ENCODE measurements around the gene DVL3. TPM values are rescaled to one million over a fixed set of nuclear protein-coding genes. Genes with fewer than 3 reads are reported as not detected.
"Not testable (repeated sequence)": the region's sequence is repeated elsewhere in the genome, so short reads cannot be mapped to it uniquely, and the experiment has no call there.

DVL3 gene
- 28.8 and 45.6 TPM in 2 replicates for total RNA-seq (2014; rRNA removed; shearing (Covaris generic); ENCODE audit: low replicate concordance)

GRCh38 chr3:184154885-184155643 lies at the start of gene DVL3:
Gene DVL3 (plus strand): TSS chr3:184155377. CDS start chr3:184155636, 259 bp downstream.
- in situ Hi-C loops (cut with HindIII; ENCODE audit: low pct_unique_long_range_greater_than_20kb, low sequenced_read_pairs) = no loop called here
- DNase-seq (ENCODE audit: low read depth) = peak; percentile 70

DNA sequence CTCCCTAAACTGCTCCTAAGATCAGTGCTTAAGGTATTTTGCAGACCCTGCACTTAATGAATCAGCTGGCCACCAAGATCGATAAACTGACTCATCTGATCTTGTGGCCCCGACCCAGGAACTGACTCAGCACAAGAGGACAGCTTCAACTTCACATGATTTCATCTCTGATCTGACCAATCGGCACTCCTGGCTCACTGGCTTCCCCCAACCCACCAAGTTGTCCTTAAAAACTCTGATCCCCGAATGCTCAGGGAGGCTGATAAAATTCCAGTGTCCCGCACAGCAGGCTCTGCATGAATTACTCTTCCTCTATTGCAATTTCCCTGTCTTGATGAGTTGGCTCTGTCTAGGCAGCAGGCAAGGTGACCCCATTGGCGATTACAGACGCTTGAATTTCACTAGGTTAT lies 44.9 kb upstream of the DVL3 start:
- in situ Hi-C loops (cut with HindIII; ENCODE audit: low pct_unique_long_range_greater_than_20kb, low sequenced_read_pairs) = no loop called here
- DNase-seq (ENCODE audit: low read depth) = peak; percentile 45

GRCh38 chr3:184116017-184116416 lies 39.2 kb upstream of the DVL3 start:
- no peak for DNase-seq (ENCODE audit: low read depth)
- in situ Hi-C loops (cut with HindIII; ENCODE audit: low pct_unique_long_range_greater_than_20kb, low sequenced_read_pairs) = no loop called here

DNA sequence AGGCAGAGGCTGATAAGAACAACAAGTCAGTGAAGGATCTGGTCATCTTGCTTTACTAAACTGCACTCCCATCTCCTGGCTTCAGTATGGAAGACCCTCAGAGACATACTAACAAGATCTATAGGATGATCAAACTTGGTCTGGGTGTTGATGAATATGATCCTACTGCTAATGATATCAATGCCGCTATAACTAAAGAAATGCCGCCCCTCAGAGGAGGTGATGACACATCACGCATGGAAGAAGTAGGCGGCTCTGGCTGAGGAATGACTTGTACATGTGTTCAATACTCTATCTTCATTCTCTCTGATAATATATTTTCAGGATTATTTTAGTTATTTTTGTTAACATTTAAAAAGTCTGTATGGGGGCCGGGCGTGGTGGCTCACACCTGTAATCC lies 37.5 kb upstream of the DVL3 start:
- DNase-seq (ENCODE audit: low read depth) = no peak
- in situ Hi-C loops (cut with HindIII; ENCODE audit: low pct_unique_long_range_greater_than_20kb, low sequenced_read_pairs) = no loop called here

DNA sequence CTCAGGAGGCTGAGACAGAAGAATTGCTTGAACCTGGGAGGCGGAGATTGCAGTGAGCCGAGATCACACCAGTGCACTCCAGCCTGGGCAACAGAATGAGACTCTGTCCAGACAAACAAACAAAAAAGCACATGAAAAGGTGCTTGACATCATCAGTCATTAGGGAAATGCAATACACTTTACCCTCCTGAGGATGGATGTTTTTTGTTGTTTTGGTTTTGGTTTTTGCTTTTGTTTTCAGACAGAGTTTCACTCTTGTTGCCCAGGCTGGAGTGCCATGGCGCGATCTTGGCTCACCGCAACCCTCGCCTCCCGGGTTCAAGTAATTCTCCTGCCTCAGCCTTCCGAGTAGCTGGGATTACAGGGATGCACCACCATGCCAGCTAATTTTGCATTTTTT lies 34.1 kb upstream of the DVL3 start:
- in situ Hi-C loops (cut with HindIII; ENCODE audit: low pct_unique_long_range_greater_than_20kb, low sequenced_read_pairs); DNase-seq (ENCODE audit: low read depth): not testable (repeated sequence)

DNA sequence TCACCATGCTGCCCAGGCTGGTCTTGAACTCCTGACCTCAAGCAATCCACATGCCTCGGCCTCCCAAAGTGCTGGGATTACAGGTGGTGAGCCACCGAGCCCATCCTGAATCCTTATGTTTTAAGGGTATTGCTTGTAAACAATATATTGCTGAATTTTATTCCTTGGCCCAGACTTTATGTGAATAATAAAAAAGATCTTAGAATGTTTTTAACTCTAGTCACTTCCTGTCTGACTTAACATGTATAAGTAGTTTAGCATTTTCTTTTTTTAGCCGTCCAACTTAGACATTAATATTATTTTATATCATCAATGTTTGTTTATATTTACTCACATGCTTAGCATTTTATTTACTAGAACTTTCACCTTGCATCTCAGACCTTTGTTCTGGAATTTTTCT lies 29.2 kb upstream of the DVL3 start:
- in situ Hi-C loops (cut with HindIII; ENCODE audit: low pct_unique_long_range_greater_than_20kb, low sequenced_read_pairs) = no loop called here
- DNase-seq (ENCODE audit: low read depth) = no peak

- DNase-seq (ENCODE audit: low read depth) = no peak
- in situ Hi-C loops (cut with HindIII; ENCODE audit: low pct_unique_long_range_greater_than_20kb, low sequenced_read_pairs) = no loop called here
Measured at GRCh38 chr3:184129012-184129411, 26.2 kb upstream of the DVL3 start.

- in situ Hi-C loops (cut with HindIII; ENCODE audit: low pct_unique_long_range_greater_than_20kb, low sequenced_read_pairs) = no loop called here
- no peak for DNase-seq (ENCODE audit: low read depth)
Measured at GRCh38 chr3:184132945-184133344, 22.2 kb upstream of the DVL3 start.

DNA sequence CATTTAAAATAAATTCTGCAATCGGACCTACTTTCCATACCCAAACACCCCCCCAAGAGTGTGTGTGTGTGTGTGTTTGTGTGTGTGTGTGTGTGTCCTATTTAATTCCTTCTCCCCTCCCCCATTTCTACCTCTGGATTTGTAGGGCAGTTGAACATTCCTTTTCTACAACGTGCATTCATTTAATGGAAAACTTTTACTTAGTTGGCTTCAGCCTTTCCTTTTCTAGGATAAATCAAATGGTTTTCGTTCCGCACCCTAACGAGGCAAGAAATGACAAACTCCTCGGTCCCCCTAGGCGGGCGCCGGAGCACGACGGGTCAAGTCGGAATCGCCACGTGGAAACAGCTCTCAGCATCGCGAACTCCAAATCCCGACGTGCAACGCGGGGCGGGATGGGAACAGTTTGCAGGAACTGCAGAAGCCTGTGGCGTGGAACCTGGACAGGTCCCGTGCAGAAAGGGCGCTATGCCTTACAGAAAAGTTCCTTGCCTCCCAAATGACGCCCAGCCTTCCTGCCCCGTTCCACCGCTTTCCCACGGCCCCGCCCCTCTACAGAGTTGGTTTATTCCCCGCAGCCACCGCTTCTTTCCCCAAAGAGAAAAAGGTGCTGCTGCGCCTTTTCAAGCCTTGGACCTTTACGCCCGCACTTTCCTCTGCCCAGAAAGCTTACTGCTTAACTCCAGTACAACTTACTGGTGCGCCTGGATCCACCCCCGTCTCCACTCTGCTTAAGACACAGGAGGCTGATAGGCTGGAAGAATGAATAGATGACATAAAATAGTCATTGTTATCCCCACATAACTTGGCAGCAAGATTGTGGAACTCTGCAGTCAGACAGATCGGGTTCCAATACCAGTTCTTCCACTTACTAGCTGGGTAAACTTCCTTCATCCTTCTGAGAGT lies 21.1 kb upstream of the DVL3 start:
- in situ Hi-C loops (cut with HindIII; ENCODE audit: low pct_unique_long_range_greater_than_20kb, low sequenced_read_pairs) = no loop called here

GRCh38 chr3:184134746-184135148 lies 20.4 kb upstream of the DVL3 start:
- DNase-seq (ENCODE audit: low read depth) = no peak
- in situ Hi-C loops (cut with HindIII; ENCODE audit: low pct_unique_long_range_greater_than_20kb, low sequenced_read_pairs) = no loop called here

More for the DNA sequence above, 21.1 kb upstream of the DVL3 start:
- DNase-seq (ENCODE audit: low read depth) = peak; percentile 78

DNA sequence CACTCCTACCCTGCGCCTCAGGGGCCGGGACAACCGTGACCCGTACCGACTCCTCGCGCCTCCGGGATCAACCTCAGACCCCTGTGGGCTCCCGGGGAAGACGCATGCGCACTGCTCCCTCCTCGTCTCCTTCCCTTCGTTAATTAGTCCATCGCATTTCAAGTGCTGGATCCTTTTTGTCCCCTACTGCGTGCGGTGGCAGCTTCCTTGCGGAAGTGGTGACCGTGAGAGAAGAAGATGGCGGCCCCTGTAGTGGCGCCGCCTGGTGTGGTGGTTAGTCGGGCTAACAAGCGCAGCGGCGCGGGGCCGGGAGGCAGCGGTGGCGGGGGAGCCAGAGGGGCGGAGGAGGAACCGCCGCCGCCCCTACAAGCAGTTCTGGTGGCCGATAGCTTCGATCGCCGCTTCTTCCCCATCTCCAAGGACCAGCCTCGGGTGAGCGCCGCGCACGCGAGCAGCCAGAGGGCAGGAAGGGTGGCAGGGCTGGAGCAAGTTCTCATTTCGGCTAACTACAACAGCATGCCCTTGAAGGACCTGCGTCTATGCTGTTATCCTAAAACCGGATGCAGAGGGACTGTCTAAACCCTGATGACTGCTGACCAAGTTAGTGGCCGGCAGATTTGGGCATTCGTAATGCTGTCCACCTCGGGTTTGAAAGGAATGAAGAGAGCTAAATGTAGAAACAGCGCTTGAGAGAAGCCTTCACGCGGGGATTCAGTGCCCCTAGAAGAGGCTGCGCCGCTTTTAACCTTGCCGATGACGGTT lies 19.8 kb upstream of the DVL3 start, which contains the start of gene EIF2B5:
EIF2B5 (plus strand) TSS at position 210 of the 762 bp plus-strand sequence; CDS start at position 238, 28 bp downstream.
- peak; percentile 91 for DNase-seq (ENCODE audit: low read depth)
- in situ Hi-C loops (cut with HindIII; ENCODE audit: low pct_unique_long_range_greater_than_20kb, low sequenced_read_pairs) = no loop called here

DNA sequence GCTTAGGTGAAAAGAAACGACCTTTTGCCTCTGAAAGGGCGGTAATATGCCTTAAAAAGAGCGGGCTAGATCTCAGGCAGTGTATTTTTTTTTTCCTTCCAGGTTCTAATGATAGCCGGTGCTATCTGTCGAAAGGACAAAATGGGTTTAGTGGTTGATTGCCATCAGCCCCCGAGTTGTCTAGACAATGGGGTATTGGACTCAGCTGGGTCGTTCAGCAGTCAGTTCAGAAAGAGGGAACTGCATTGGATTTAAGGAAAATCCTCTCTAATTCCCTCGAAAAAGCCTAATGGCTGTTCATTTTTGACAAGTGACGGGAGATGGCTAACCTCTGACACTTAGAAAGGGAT lies 19.3 kb upstream of the DVL3 start:
- no peak for DNase-seq (ENCODE audit: low read depth)
- in situ Hi-C loops (cut with HindIII; ENCODE audit: low pct_unique_long_range_greater_than_20kb, low sequenced_read_pairs) = no loop called here

DNA sequence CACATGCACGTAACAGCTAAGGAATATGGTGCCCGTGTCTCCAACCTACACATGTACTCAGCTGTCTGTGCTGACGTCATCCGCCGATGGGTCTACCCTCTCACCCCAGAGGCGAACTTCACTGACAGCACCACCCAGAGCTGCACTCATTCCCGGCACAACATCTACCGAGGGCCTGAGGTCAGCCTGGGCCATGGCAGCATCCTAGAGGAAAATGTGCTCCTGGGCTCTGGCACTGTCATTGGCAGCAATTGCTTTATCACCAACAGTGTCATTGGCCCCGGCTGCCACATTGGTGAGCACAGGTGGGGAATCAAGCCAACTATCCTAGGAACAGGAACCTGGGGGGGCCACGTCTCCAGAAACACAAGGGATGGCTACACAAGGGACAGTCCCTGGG lies 14.7 kb upstream of the DVL3 start:
- DNase-seq (ENCODE audit: low read depth) = no peak
- in situ Hi-C loops (cut with HindIII; ENCODE audit: low pct_unique_long_range_greater_than_20kb, low sequenced_read_pairs) = no loop called here

GRCh38 chr3:184142199-184142598 lies 13.0 kb upstream of the DVL3 start:
- in situ Hi-C loops (cut with HindIII; ENCODE audit: low pct_unique_long_range_greater_than_20kb, low sequenced_read_pairs) = no loop called here
- DNase-seq (ENCODE audit: low read depth) = no peak

DNA sequence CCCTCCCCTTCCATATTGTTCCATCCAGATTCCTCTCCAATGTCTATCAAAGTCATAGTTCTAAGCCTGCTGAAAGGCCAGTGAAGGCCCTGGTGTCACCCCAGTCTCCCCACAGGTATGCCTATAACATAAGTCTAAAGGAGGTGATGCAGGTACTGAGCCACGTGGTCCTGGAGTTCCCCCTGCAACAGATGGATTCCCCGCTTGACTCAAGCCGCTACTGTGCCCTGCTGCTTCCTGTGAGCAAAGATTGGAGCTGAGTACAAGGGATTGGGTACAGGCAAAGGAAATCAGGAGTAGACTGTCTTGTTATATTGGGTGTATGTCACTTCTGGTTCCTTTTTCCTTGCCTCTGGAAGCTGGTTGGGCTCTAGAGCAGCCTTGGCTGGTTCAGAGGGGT lies 11.8 kb upstream of the DVL3 start:
- DNase-seq (ENCODE audit: low read depth) = no peak
- in situ Hi-C loops (cut with HindIII; ENCODE audit: low pct_unique_long_range_greater_than_20kb, low sequenced_read_pairs) = no loop called here

- DNase-seq (ENCODE audit: low read depth) = no peak
- in situ Hi-C loops (cut with HindIII; ENCODE audit: low pct_unique_long_range_greater_than_20kb, low sequenced_read_pairs) = no loop called here
Measured at GRCh38 chr3:184144505-184144904, 10.7 kb upstream of the DVL3 start.

- in situ Hi-C loops (cut with HindIII; ENCODE audit: low pct_unique_long_range_greater_than_20kb, low sequenced_read_pairs) = no loop called here
- DNase-seq (ENCODE audit: low read depth) = peak; percentile 92
Measured at GRCh38 chr3:184145111-184145524, 10.1 kb upstream of the DVL3 start.

- in situ Hi-C loops (cut with HindIII; ENCODE audit: low pct_unique_long_range_greater_than_20kb, low sequenced_read_pairs) = no loop called here
Measured at GRCh38 chr3:184145751-184146270, 9.4 kb upstream of the DVL3 start.

More at GRCh38 chr3:184145751-184146270, 9.4 kb upstream of the DVL3 start:
- DNase-seq (ENCODE audit: low read depth) = no peak
